Activated CD8-positive, alpha-beta memory T cell treated with anti-CD3 and anti-CD28 coated beads, Interleukin-2, amount 10 ng/mL, durations not matched to agents 7 days and 5 days (primary cell): ENCODE measurements around the gene SINHCAF. TPM values are rescaled to one million over a fixed set of nuclear protein-coding genes. Genes with fewer than 3 reads are reported as not detected.

ENCODE experiments used
- ATAC-seq: fragments of 150-1000 bp; cut with Tn5 transposase; one replicate; pipeline ENCODE4 v1.10.0; 2021; ENCODE audit warnings: moderate library complexity
- CTCF ChIA-PET: fragments of 350-600 bp; sonication (Branson Sonifier 250); formaldehyde crosslinking; loops from one replicate; lab custom pipeline; 2021; ENCODE audit warnings: antibody characterized with exemption; lab: Charles Lee
- DNase-seq: peaks from one replicate; pipeline ENCODE4 v3.0.0-alpha.2; 2020
- H3K27ac Mint-ChIP-seq: one replicate; pipeline ENCODE4 v1.8.0; 2021; ENCODE audit warnings: mild to moderate bottlenecking, mixed read lengths
- H3K27me3 Mint-ChIP-seq: one replicate; pipeline ENCODE4 v1.8.0; 2021; ENCODE audit warnings: mixed read lengths
- H3K36me3 Mint-ChIP-seq: one replicate; pipeline ENCODE4 v1.8.0; 2021; ENCODE audit warnings: mild to moderate bottlenecking, mixed read lengths
- H3K4me1 Mint-ChIP-seq: one replicate; pipeline ENCODE4 v1.8.0; 2021; ENCODE audit warnings: mixed read lengths
- H3K4me3 Mint-ChIP-seq: one replicate; pipeline ENCODE4 v1.8.0; 2021; ENCODE audit warnings: mild to moderate bottlenecking, moderate library complexity, mixed read lengths
- H3K9me3 Mint-ChIP-seq: one replicate; pipeline ENCODE4 v1.8.0; 2022; ENCODE audit warnings: low read depth, mixed read lengths
- total RNA-seq, 2 experiments: library from RNA; stranded (reverse); gene quantifications; one replicate each; pipeline ENCODE4 v1.2.3, GENCODE V29; 2021

The SINHCAF gene
- total RNA-seq, 2 experiments from 2014 or later, result 78.5 to 120 TPM

- Mint-ChIP-seq H3K27ac (peak overlapping the region; percentile 100), H3K9me3 (no peaks in the 10 kb centered on the region), H3K36me3 (peaks cover 10% of the 10 kb centered on the region), H3K27me3 (no peaks in the 10 kb centered on the region), H3K4me3 (peak overlapping the region; percentile 99), H3K4me1 (peaks cover 44% of the 10 kb centered on the region)
- CTCF ChIA-PET, result interaction anchor here (1.5 kb wide), 1 partner anchor 38 kb away, joined by 3 read pairs; no protein-coding TSS in a partner anchor
- ATAC-seq, result peak; percentile 64
- peak; percentile 82 for DNase-seq
These were observed 1.7 kb downstream of the SINHCAF start for GRCh38 chr12:31324116-31324844.

GRCh38 chr12:31323391-31324115 lies 2.4 kb downstream of the SINHCAF start:
- CTCF ChIA-PET, result interaction anchor here (1.5 kb wide), 1 partner anchor 39 kb away, joined by 3 read pairs; no protein-coding TSS in a partner anchor
- peak overlapping the region; percentile 99 for H3K4me3 Mint-ChIP-seq
- H3K27me3 Mint-ChIP-seq, result no peaks in the 10 kb centered on the region
- peaks cover 10% of the 10 kb centered on the region for H3K36me3 Mint-ChIP-seq
- peaks cover 50% of the 10 kb centered on the region for H3K4me1 Mint-ChIP-seq
- peak; percentile 24 for ATAC-seq
- H3K27ac Mint-ChIP-seq, result peak overlapping the region; percentile 100
- DNase-seq, result peak; percentile 76
- H3K9me3 Mint-ChIP-seq, result no peaks in the 10 kb centered on the region

GRCh38 chr12:31322801-31323207 lies 3.1 kb downstream of the SINHCAF start:
- Mint-ChIP-seq H3K9me3 (no peaks in the 10 kb centered on the region), H3K27me3 (no peaks in the 10 kb centered on the region), H3K4me3 (peak overlapping the region; percentile 99), H3K27ac (peak overlapping the region; percentile 100), H3K36me3 (peaks cover 10% of the 10 kb centered on the region), H3K4me1 (peaks cover 58% of the 10 kb centered on the region)
- CTCF ChIA-PET, result no interaction called here
- ATAC-seq (no peak), DNase-seq (no peak)

- CTCF ChIA-PET, result interaction anchor here (2.1 kb wide), 1 partner anchor 50 kb away, joined by 8 read pairs; no protein-coding TSS in a partner anchor
- Mint-ChIP-seq H3K4me3 (peak overlapping the region; percentile 59), H3K36me3 (peaks cover 10% of the 10 kb centered on the region), H3K27me3 (no peaks in the 10 kb centered on the region), H3K4me1 (peaks cover 62% of the 10 kb centered on the region), H3K9me3 (no peaks in the 10 kb centered on the region), H3K27ac (peak overlapping the region; percentile 84)
- no peak for ATAC-seq
- DNase-seq, result no peak
These were observed 4.1 kb downstream of the SINHCAF start for GRCh38 chr12:31321897-31322228.

- no peak for ATAC-seq
- CTCF ChIA-PET, result interaction anchor here (0.8 to 2.1 kb wide), 2 partner anchors 49 to 332 kb away, joined by 3 to 8 read pairs; no protein-coding TSS in a partner anchor
These were observed 4.6 kb downstream of the SINHCAF start for GRCh38 chr12:31321186-31321896.

GRCh38 chr12:31318657-31319269 lies 7.2 kb downstream of the SINHCAF start:
- Mint-ChIP-seq H3K9me3 (peaks cover 2% of the 10 kb centered on the region), H3K27ac (peak overlapping the region; percentile 94), H3K4me3 (peak overlapping the region; percentile 92), H3K36me3 (peaks cover 19% of the 10 kb centered on the region), H3K27me3 (no peaks in the 10 kb centered on the region), H3K4me1 (peaks cover 73% of the 10 kb centered on the region)
- ATAC-seq (no peak), DNase-seq (no peak)
- CTCF ChIA-PET, result interaction anchor here (0.9 to 1.3 kb wide), 2 partner anchors 22 to 47 kb away, joined by 3 to 4 read pairs; no protein-coding TSS in a partner anchor

More at GRCh38 chr12:31321186-31321896, 4.6 kb downstream of the SINHCAF start:
- no peaks in the 10 kb centered on the region for H3K9me3 Mint-ChIP-seq
- no peak for DNase-seq
- H3K4me1 Mint-ChIP-seq, result peaks cover 61% of the 10 kb centered on the region
- H3K27me3 Mint-ChIP-seq, result no peaks in the 10 kb centered on the region
- H3K4me3 Mint-ChIP-seq, result peak overlapping the region; percentile 59
- H3K36me3 Mint-ChIP-seq, result peaks cover 10% of the 10 kb centered on the region
- peak overlapping the region; percentile 84 for H3K27ac Mint-ChIP-seq

GRCh38 chr12:31317471-31318395 lies 8.2 kb downstream of the SINHCAF start:
- DNase-seq (no peak), ATAC-seq (peak; percentile 57)
- CTCF ChIA-PET, result interaction anchor here (0.6 to 1.8 kb wide), 4 partner anchors 9 to 622 kb away, joined by 3 to 8 read pairs (median 4); partner anchors contain the start of gene IPO8
- no peaks in the 10 kb centered on the region for H3K27me3 Mint-ChIP-seq
- peaks cover 22% of the 10 kb centered on the region for H3K36me3 Mint-ChIP-seq
- peak overlapping the region; percentile 92 for H3K4me3 Mint-ChIP-seq
- H3K9me3 Mint-ChIP-seq, result peaks cover 2% of the 10 kb centered on the region
- peaks cover 69% of the 10 kb centered on the region for H3K4me1 Mint-ChIP-seq
- H3K27ac Mint-ChIP-seq, result peak overlapping the region; percentile 94

GRCh38 chr12:31316891-31317290 lies 9.1 kb downstream of the SINHCAF start:
- ATAC-seq, result no peak
- DNase-seq, result no peak
- Mint-ChIP-seq H3K27me3 (no peaks in the 10 kb centered on the region), H3K4me3 (peak overlapping the region; percentile 92), H3K36me3 (peaks cover 31% of the 10 kb centered on the region), H3K4me1 (peaks cover 65% of the 10 kb centered on the region), H3K27ac (peak overlapping the region; percentile 94), H3K9me3 (peaks cover 5% of the 10 kb centered on the region)
- CTCF ChIA-PET, result interaction anchor here (0.6 to 1.8 kb wide), 5 partner anchors 10 to 1439 kb away, joined by 3 to 8 read pairs (median 3); partner anchors contain the start of genes IPO8 and YARS2

GRCh38 chr12:31315784-31316465 lies 10.0 kb downstream of the SINHCAF start:
- Mint-ChIP-seq H3K4me1 (peaks cover 55% of the 10 kb centered on the region), H3K27ac (no peak overlapping the region), H3K4me3 (no peak overlapping the region), H3K36me3 (peaks cover 40% of the 10 kb centered on the region), H3K27me3 (no peaks in the 10 kb centered on the region), H3K9me3 (peaks cover 5% of the 10 kb centered on the region)
- no peak for ATAC-seq
- CTCF ChIA-PET, result interaction anchor here (0.6 to 1.8 kb wide), 6 partner anchors 11 to 1440 kb away, joined by 3 to 8 read pairs (median 3); partner anchors contain the start of gene YARS2
- no peak for DNase-seq

- DNase-seq, result no peak
- CTCF ChIA-PET, result interaction anchor here (0.7 to 1.4 kb wide), 2 partner anchors 11 to 43 kb away, joined by 3 read pairs; no protein-coding TSS in a partner anchor
- H3K27me3 Mint-ChIP-seq, result no peaks in the 10 kb centered on the region
- no peak for ATAC-seq
- H3K4me3 Mint-ChIP-seq, result no peak overlapping the region
- H3K4me1 Mint-ChIP-seq, result peaks cover 51% of the 10 kb centered on the region
- peaks cover 9% of the 10 kb centered on the region for H3K9me3 Mint-ChIP-seq
- peak overlapping the region; percentile 62 for H3K27ac Mint-ChIP-seq
- H3K36me3 Mint-ChIP-seq, result peaks cover 45% of the 10 kb centered on the region
These were observed 10.8 kb downstream of the SINHCAF start for GRCh38 chr12:31315044-31315715.

GRCh38 chr12:31312431-31312830 lies 13.5 kb downstream of the SINHCAF start:
- ATAC-seq, result no peak
- Mint-ChIP-seq H3K36me3 (peaks cover 55% of the 10 kb centered on the region), H3K4me1 (peaks cover 28% of the 10 kb centered on the region), H3K4me3 (no peak overlapping the region), H3K27me3 (no peaks in the 10 kb centered on the region), H3K9me3 (peaks cover 9% of the 10 kb centered on the region), H3K27ac (no peak overlapping the region)
- no peak for DNase-seq
- CTCF ChIA-PET, result no interaction called here
